ENCODE results near the gene DLG2. TPM values are rescaled to one million over a fixed set of nuclear protein-coding genes. Genes with fewer than 3 reads are reported as not detected.
A peak's percentile ranks its signal among the peaks of the same experiment; 100 is the strongest.

Gene DLG2
- total RNA-seq, 1 donor, result 1.3 TPM

GRCh38 chr11:84021291-84021690, 1605.9 kb downstream of the DLG2 start:
- DNase-seq (ENCODE audit: low read depth), result peak; percentile 8
- no peak overlapping the region for H3K4me3 ChIP-seq (ENCODE audit: low read depth, low read length)
- TF ChIP-seq CTCF (IDR thresholded peaks at IDR 0.05; ENCODE audit: insufficient read depth, low read depth, low read length), result no peak

- peak; percentile 17 for DNase-seq (ENCODE audit: low read depth)
- H3K4me3 ChIP-seq (ENCODE audit: low read depth, low read length), result no peak overlapping the region
- no peak for TF ChIP-seq CTCF (IDR thresholded peaks at IDR 0.05; ENCODE audit: insufficient read depth, low read depth, low read length)
Measured at GRCh38 chr11:84019571-84020194, 1607.5 kb downstream of the DLG2 start.

GRCh38 chr11:84014539-84014938, 1612.6 kb downstream of the DLG2 start:
- TF ChIP-seq CTCF (IDR thresholded peaks at IDR 0.05; ENCODE audit: insufficient read depth, low read depth, low read length), result no peak
- no peak for DNase-seq (ENCODE audit: low read depth)

GRCh38 chr11:84012171-84012826, 1614.8 kb downstream of the DLG2 start:
- no peak for TF ChIP-seq CTCF (IDR thresholded peaks at IDR 0.05; ENCODE audit: insufficient read depth, low read depth, low read length)
- peak; percentile 7 for DNase-seq (ENCODE audit: low read depth)
- no peak overlapping the region for H3K4me3 ChIP-seq (ENCODE audit: low read depth, low read length)

More at GRCh38 chr11:84014539-84014938, 1612.6 kb downstream of the DLG2 start:
- no peak overlapping the region for H3K4me3 ChIP-seq (ENCODE audit: low read depth, low read length)

GRCh38 chr11:84003181-84003580, 1624.0 kb downstream of the DLG2 start:
- TF ChIP-seq CTCF (IDR thresholded peaks at IDR 0.05; ENCODE audit: insufficient read depth, low read depth, low read length), result no peak
- DNase-seq (ENCODE audit: low read depth), result no peak
- H3K4me3 ChIP-seq (ENCODE audit: low read depth, low read length), result no peak overlapping the region

GRCh38 chr11:83998921-83999320, 1628.2 kb downstream of the DLG2 start:
- no peak for TF ChIP-seq CTCF (IDR thresholded peaks at IDR 0.05; ENCODE audit: insufficient read depth, low read depth, low read length)
- no peak overlapping the region for H3K4me3 ChIP-seq (ENCODE audit: low read depth, low read length)
- DNase-seq (ENCODE audit: low read depth), result no peak
